DND-41 (cell line): ENCODE results near the gene IL17RE.
"Not testable (repeated sequence)": the region's sequence is repeated elsewhere in the genome, so short reads cannot be mapped to it uniquely, and the experiment has no call there.

Experiments used
- ATAC-seq: fragments of 200-7000 bp; cut with Tn5 transposase; 3 replicates; pipeline ENCODE4 v1.9.1; 2021; ENCODE audit warnings: low read depth; ENCODE audit not compliant: insufficient read depth
- DNase-seq: peaks from one replicate; pipeline ENCODE4 v3.0.0-alpha.2; 2020
- H2AFZ ChIP-seq: 2 replicates; pipeline ENCODE4 v1.6.0; 2012; ENCODE audit warnings: low read depth, low read length
- H3K27ac ChIP-seq: 2 replicates; pipeline ENCODE4 v1.5.1; 2012; ENCODE audit warnings: low read length, inconsistent platforms
- H3K27me3 ChIP-seq: fragments of 200-600 bp; sonication (generic); 2 replicates; pipeline ENCODE4 v1.6.0; 2012; ENCODE audit warnings: low read length, mild to moderate bottlenecking, inconsistent platforms; ENCODE audit not compliant: insufficient read depth, poor library complexity
- H3K36me3 ChIP-seq: 2 replicates; pipeline ENCODE4 v1.5.1; 2012; ENCODE audit warnings: low read length, inconsistent platforms; ENCODE audit not compliant: insufficient read depth
- H3K4me1 ChIP-seq: 2 replicates; pipeline ENCODE4 v1.5.1; 2012; ENCODE audit warnings: mild to moderate bottlenecking, low read length; ENCODE audit not compliant: insufficient read depth
- H3K4me2 ChIP-seq: 2 replicates; pipeline ENCODE4 v1.6.0; 2012; ENCODE audit warnings: mild to moderate bottlenecking, moderate library complexity, low read length, inconsistent platforms; ENCODE audit not compliant: insufficient read depth
- H3K4me3 ChIP-seq, 2 experiments: fragments of 200-600 bp in 1 of 2; shearing (Covaris generic) in 1 of 2; 2 replicates each; pipeline ENCODE4 v1.5.1; 2012 to 2016; ENCODE audit warnings: inconsistent platforms in 2 of 2, low read length in 2 of 2, mild to moderate bottlenecking in 2 of 2, low read depth in 1 of 2, moderate library complexity in 1 of 2
- H3K79me2 ChIP-seq: 2 replicates; pipeline ENCODE4 v1.6.0; 2012; ENCODE audit warnings: low read length, inconsistent platforms; ENCODE audit not compliant: insufficient read depth
- H3K9ac ChIP-seq: 2 replicates; pipeline ENCODE4 v1.6.0; 2012; ENCODE audit warnings: low read depth, mild to moderate bottlenecking, inconsistent platforms, low read length, moderate library complexity
- H3K9me3 ChIP-seq: 2 replicates; pipeline ENCODE4 v1.5.1; 2012; ENCODE audit warnings: low read length, moderate library complexity, mild to moderate bottlenecking, inconsistent platforms; ENCODE audit not compliant: insufficient read depth, severe bottlenecking
- H4K20me1 ChIP-seq: 2 replicates; pipeline ENCODE4 v1.6.0; 2012; ENCODE audit warnings: low read length; ENCODE audit not compliant: insufficient read depth
- CTCF ChIP-seq: IDR thresholded peaks from 2 replicates; pipeline ENCODE4 v1.5.1; 2012; ENCODE audit warnings: borderline replicate concordance, low read length, moderate library complexity, mild to moderate bottlenecking; ENCODE audit not compliant: poor library complexity, severe bottlenecking; ENCODE audit errors: extremely low read depth
- EZH2 ChIP-seq: IDR thresholded peaks from 3 replicates; pipeline ENCODE4 v1.6.1; 2012; ENCODE audit warnings: borderline replicate concordance, low read depth, mild to moderate bottlenecking, moderate library complexity, low read length, inconsistent platforms; ENCODE audit not compliant: severe bottlenecking

Gene IL17RE

GRCh38 chr3:9866639-9867038, 36.0 kb upstream of the IL17RE start:
- Histone ChIP-seq H4K20me1 (no peaks in the 10 kb centered on the region), H3K4me3 (no peak overlapping the region), H3K27ac (no peak overlapping the region), H3K4me1 (no peaks in the 10 kb centered on the region), H3K9ac (no peak overlapping the region), H3K9me3 (no peaks in the 10 kb centered on the region), H3K36me3 (no peaks in the 10 kb centered on the region), H2AFZ (no peak overlapping the region), H3K4me2 (no peak overlapping the region), H3K79me2 (no peaks in the 10 kb centered on the region), H3K27me3 (no peaks in the 10 kb centered on the region)
- DNase-seq (no peak), ATAC-seq (no peak)
- TF ChIP-seq EZH2, result no peak

GRCh38 chr3:9867106-9867505, 35.5 kb upstream of the IL17RE start:
- Histone ChIP-seq H3K4me2 (no peak overlapping the region), H3K4me3 (no peak overlapping the region), H3K36me3 (no peaks in the 10 kb centered on the region), H3K9me3 (no peaks in the 10 kb centered on the region), H2AFZ (no peak overlapping the region), H3K79me2 (no peaks in the 10 kb centered on the region), H3K9ac (no peak overlapping the region), H3K27me3 (no peaks in the 10 kb centered on the region), H3K27ac (no peak overlapping the region), H3K4me1 (no peaks in the 10 kb centered on the region), H4K20me1 (no peaks in the 10 kb centered on the region)
- ATAC-seq (no peak), DNase-seq (no peak)
- no peak for TF ChIP-seq EZH2
- no peak for TF ChIP-seq CTCF

- DNase-seq (no peak), ATAC-seq (no peak)
- H3K79me2 ChIP-seq, result no peaks in the 10 kb centered on the region
- no peak overlapping the region for H3K4me2 ChIP-seq
- H3K36me3 ChIP-seq, result no peaks in the 10 kb centered on the region
- no peaks in the 10 kb centered on the region for H3K27me3 ChIP-seq
- no peaks in the 10 kb centered on the region for H4K20me1 ChIP-seq
- no peaks in the 10 kb centered on the region for H3K9me3 ChIP-seq
- no peak overlapping the region for H2AFZ ChIP-seq
- TF ChIP-seq CTCF (no peak), EZH2 (no peak)
- H3K27ac ChIP-seq, result no peak overlapping the region
- no peak overlapping the region for H3K4me3 ChIP-seq
- no peaks in the 10 kb centered on the region for H3K4me1 ChIP-seq
- no peak overlapping the region for H3K9ac ChIP-seq
Observed at GRCh38 chr3:9869955-9870354, 32.7 kb upstream of the IL17RE start.

- no peak for TF ChIP-seq EZH2
- TF ChIP-seq CTCF, result no peak
- Histone ChIP-seq H3K27ac (no peak overlapping the region), H2AFZ (no peak overlapping the region)
Observed at GRCh38 chr3:9870978-9871377, 31.7 kb upstream of the IL17RE start.

GRCh38 chr3:9872067-9872466, 30.6 kb upstream of the IL17RE start:
- not testable (repeated sequence) for H3K4me1 ChIP-seq, H2AFZ ChIP-seq, H3K36me3 ChIP-seq, H3K4me3 ChIP-seq, H3K4me2 ChIP-seq, H4K20me1 ChIP-seq, H3K9me3 ChIP-seq, H3K27ac ChIP-seq, H3K79me2 ChIP-seq, H3K9ac ChIP-seq, H3K27me3 ChIP-seq, DNase-seq, ATAC-seq

More at GRCh38 chr3:9870978-9871377, 31.7 kb upstream of the IL17RE start:
- Histone ChIP-seq H3K4me1 (no peaks in the 10 kb centered on the region), H3K9ac (no peak overlapping the region), H3K79me2 (no peaks in the 10 kb centered on the region), H3K4me3 (no peak overlapping the region), H3K36me3 (no peaks in the 10 kb centered on the region), H4K20me1 (no peaks in the 10 kb centered on the region), H3K4me2 (no peak overlapping the region), H3K9me3 (no peaks in the 10 kb centered on the region), H3K27me3 (no peaks in the 10 kb centered on the region)
- no peak for ATAC-seq
- DNase-seq, result no peak
